ENCODE measurements around the gene RAB9A. TPM values are rescaled to one million over a fixed set of nuclear protein-coding genes. Genes with fewer than 3 reads are reported as not detected.
A peak's percentile ranks its signal among the peaks of the same experiment; 100 is the strongest.

The RAB9A gene
- total and polyA plus RNA-seq, 9 of the 15 experiments (the other 6 are each of a cell fraction or from before 2014, with no cell fraction given): 13.5 to 20.8 (median 17.7) TPM

- no peak for TF ChIP-seq FOXP4 (CRISPR knock-in tag; IDR thresholded peaks at IDR 0.05; ENCODE audit: borderline replicate concordance)
- no peak for TF ChIP-seq ZNF79 (CRISPR knock-in tag; IDR thresholded peaks at IDR 0.05; ENCODE audit: low read depth)
- no peak for TF ChIP-seq FUS (optimal IDR thresholded peaks at IDR 0.05; ENCODE audit: low read depth, low read length)
- TF ChIP-seq GTF2A2 (tag; IDR thresholded peaks at IDR 0.05): no peak
- TF ChIP-seq TRIM24 (IDR thresholded peaks at IDR 0.05): no peak
- no peak for TF ChIP-seq COPS2 (conservative IDR thresholded peaks at IDR 0.05)
- no peak for TF ChIP-seq ETV6 (IDR thresholded peaks at IDR 0.05; ENCODE audit: borderline replicate concordance in 1 of 2, low read depth in 2 of 2, low read length in 1 of 2)
- no peak for TF ChIP-seq ETV6 (CRISPR knock-in tag; IDR thresholded peaks at IDR 0.05; ENCODE audit: borderline replicate concordance)
- TF ChIP-seq PML (IDR thresholded peaks at IDR 0.05; ENCODE audit: low read length): 0 out of 2 replicates have a peak, but pooled peaks have one; percentile 40
- no peak for TF ChIP-seq HLTF (IDR thresholded peaks at IDR 0.05)
- TF ChIP-seq ZNF740 (CRISPR knock-in tag; IDR thresholded peaks at IDR 0.05): no peak
- TF ChIP-seq ZNF740 (tag; IDR thresholded peaks at IDR 0.05): no peak
- no peak for TF ChIP-seq SLC30A9 (CRISPR knock-in tag; IDR thresholded peaks at IDR 0.05)
- peak; percentile 40 to 60; a peak in 2 of 4 replicates for TF ChIP-seq SIN3A (IDR thresholded peaks at IDR 0.05; ENCODE audit: borderline replicate concordance in 2 of 2, control insufficient read depth in 1 of 2, low read depth in 2 of 2, low read length in 2 of 2)
- TF ChIP-seq RBM15 (IDR thresholded peaks at IDR 0.05; ENCODE audit: insufficient read depth, low read length): no peak
- no peak for TF ChIP-seq POLR2AphosphoS2 (IDR thresholded peaks at IDR 0.05; ENCODE audit: low read length)
- TF ChIP-seq LEF1 (IDR thresholded peaks at IDR 0.05): no peak
- TF ChIP-seq STAT6 (CRISPR knock-in tag; IDR thresholded peaks at IDR 0.05): no peak
- TF ChIP-seq LCOR (CRISPR knock-in tag; IDR thresholded peaks at IDR 0.05): peak; percentile 36; the same call in 1 of the 2 replicates
- TF ChIP-seq MAFK (IDR thresholded peaks at IDR 0.05; ENCODE audit: low read length): no peak; the same call in 1 of the 2 replicates
- TF ChIP-seq POLR2A (conservative IDR thresholded peaks at IDR 0.05): peak; percentile 86
Measured at GRCh38 chrX:13652850-13653693, 35.9 kb upstream of the RAB9A start, which contains the start of gene TCEANC (continued).
